A549 treated with dexamethasone at 1 μM for 4 hours (cell line): ENCODE results near the gene GADD45G. TPM values are rescaled to one million over a fixed set of nuclear protein-coding genes. Genes with fewer than 3 reads are reported as not detected.

Experiments
- total RNA-seq: library from RNA; stranded (reverse); fragments of 200-300 nt; extraction: Qiagen RNA extraction; gene quantifications from 5 replicates; pipeline ENCODE4 v1.2.3, GENCODE V29; 2022

GADD45G gene, protein sequence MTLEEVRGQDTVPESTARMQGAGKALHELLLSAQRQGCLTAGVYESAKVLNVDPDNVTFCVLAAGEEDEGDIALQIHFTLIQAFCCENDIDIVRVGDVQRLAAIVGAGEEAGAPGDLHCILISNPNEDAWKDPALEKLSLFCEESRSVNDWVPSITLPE
- 0.36 to 0.52 TPM (median 0.45 TPM) in 5 replicates for total RNA-seq

GRCh38 chr9:89604729-89605464 lies at the start of gene GADD45G:
TSS of gene GADD45G (plus strand) at chr9:89605012. CDS start at chr9:89605122, 110 bp downstream.

Other genes starting within 250 kb of the GADD45G start
- gene SEMA4D, start 106.9 kb upstream of the GADD45G start, total RNA-seq = 4.4 to 5.8 TPM (median 5.4 TPM) in 5 replicates